HEK293 (cell line): ENCODE results near the gene LHFPL2.

Experiments
- CTCF ChIA-PET: fragments of 350-600 bp; formaldehyde crosslinking; extraction: SDS; loops from one replicate; lab custom pipeline; 2021; ENCODE audit warnings: antibody characterized with exemption; lab: Yijun Ruan, JAX
- POLR2A ChIA-PET: fragments of 300-600 bp; formaldehyde crosslinking; extraction: SDS; loops from one replicate; lab custom pipeline; 2020; ENCODE audit warnings: antibody characterized with exemption, inconsistent platforms; lab: Yijun Ruan, JAX
- H3K27ac ChIP-seq: fragments of 200-500 bp; sonication (Bioruptor generic); 2 replicates; pipeline ENCODE4 v1.5.1; 2014; ENCODE audit warnings: low read depth, low read length, control low read depth, inconsistent platforms; ENCODE audit errors: extremely low read depth
- H3K36me3 ChIP-seq, 2 experiments: fragments of 200-500 bp in 1 of 2; sonication (Bioruptor generic) in 1 of 2; 1 replicate in 1 of 2; 2 replicates in 1 of 2; pipeline ENCODE4 v1.5.1; 2014 to 2017; ENCODE audit warnings: inconsistent platforms in 2 of 2, low read length in 2 of 2; ENCODE audit not compliant: control insufficient read depth in 2 of 2, insufficient read depth in 1 of 2
- H3K4me1 ChIP-seq: fragments of 200-500 bp; sonication (Bioruptor generic); 2 replicates; pipeline ENCODE4 v1.5.1; 2014; ENCODE audit warnings: mild to moderate bottlenecking, low read length, inconsistent platforms; ENCODE audit not compliant: control insufficient read depth, insufficient read depth
- H3K4me3 ChIP-seq: 2 replicates; pipeline ENCODE4 v1.5.1; 2011; ENCODE audit warnings: low read depth, mild to moderate bottlenecking, control low read depth, low read length, moderate library complexity
- H3K9me3 ChIP-seq: fragments of 200-500 bp; sonication (Bioruptor generic); 2 replicates; pipeline ENCODE4 v1.5.1; 2014; ENCODE audit warnings: low read depth, low read length, inconsistent platforms; ENCODE audit not compliant: control insufficient read depth, insufficient read depth
- BCL6B ChIP-seq: fragments of 450-650 bp; formaldehyde crosslinking; IDR thresholded peaks from 2 replicates; pipeline ENCODE4 v1.5.1; 2017; ENCODE audit warnings: missing biosample characterization, missing genetic modification characterization
- GFI1B ChIP-seq: fragments of 450-650 bp; formaldehyde crosslinking; IDR thresholded peaks from 2 replicates; pipeline ENCODE4 v1.5.1; 2016; ENCODE audit warnings: missing biosample characterization, missing genetic modification characterization
- GLIS2 ChIP-seq: fragments of 450-650 bp; formaldehyde crosslinking; IDR thresholded peaks from 2 replicates; pipeline ENCODE4 v1.5.1; 2016; ENCODE audit warnings: missing biosample characterization, missing genetic modification characterization
- TRIM28 ChIP-seq: IDR thresholded peaks from 2 replicates; pipeline ENCODE4 v1.6.1; 2011; ENCODE audit warnings: low read length, control low read depth, borderline replicate concordance
- YY1 ChIP-seq: fragments of 450-650 bp; formaldehyde crosslinking; IDR thresholded peaks from 2 replicates; pipeline ENCODE4 v1.5.1; 2018; ENCODE audit warnings: missing biosample characterization, missing genetic modification characterization
- ZBTB11 ChIP-seq: fragments of 450-650 bp; formaldehyde crosslinking; conservative IDR thresholded peaks from 2 replicates; pipeline ENCODE4 v1.5.1; 2016; ENCODE audit warnings: low read depth, missing biosample characterization, missing genetic modification characterization
- ZBTB21 ChIP-seq: fragments of 450-650 bp; formaldehyde crosslinking; IDR thresholded peaks from 2 replicates; pipeline ENCODE4 v1.5.1; 2017; ENCODE audit warnings: missing biosample characterization, missing genetic modification characterization
- ZBTB26 ChIP-seq: fragments of 450-650 bp; formaldehyde crosslinking; optimal IDR thresholded peaks from 2 replicates; pipeline ENCODE3; 2016; ENCODE audit warnings: missing biosample characterization, mild to moderate bottlenecking, missing genetic modification characterization
- ZNF175 ChIP-seq: fragments of 450-650 bp; formaldehyde crosslinking; IDR thresholded peaks from 2 replicates; pipeline ENCODE4 v1.5.1; 2016; ENCODE audit warnings: missing biosample characterization, missing genetic modification characterization
- ZNF214 ChIP-seq: fragments of 450-650 bp; formaldehyde crosslinking; IDR thresholded peaks from 2 replicates; pipeline ENCODE4 v1.5.1; 2017; ENCODE audit warnings: missing biosample characterization, mild to moderate bottlenecking, missing genetic modification characterization, borderline replicate concordance
- ZNF248 ChIP-seq: fragments of 450-650 bp; formaldehyde crosslinking; IDR thresholded peaks from 2 replicates; pipeline ENCODE4 v1.5.1; 2017; ENCODE audit warnings: missing biosample characterization, missing genetic modification characterization
- ZNF274 ChIP-seq, 2 experiments: fragments of 200-500 bp in 1 of 2; fragments of 450-650 bp in 1 of 2; sonication (Bioruptor generic) in 1 of 2; formaldehyde crosslinking in 1 of 2; IDR thresholded peaks; 2 replicates each; pipeline versions ENCODE4 v1.5.1 to v1.6.1; 2014 to 2016; ENCODE audit warnings: borderline replicate concordance in 1 of 2, inconsistent platforms in 1 of 2, low read length in 1 of 2, missing biosample characterization in 1 of 2, missing genetic modification characterization in 1 of 2
- ZNF37A ChIP-seq: fragments of 450-650 bp; IDR thresholded peaks from 2 replicates; pipeline ENCODE4 v1.5.1; 2018; ENCODE audit warnings: missing biosample characterization, missing genetic modification characterization
- ZNF449 ChIP-seq: fragments of 450-650 bp; formaldehyde crosslinking; IDR thresholded peaks from 2 replicates; pipeline ENCODE4 v1.5.1; 2017; ENCODE audit warnings: missing biosample characterization, mild to moderate bottlenecking, missing genetic modification characterization, moderate library complexity
- ZNF623 ChIP-seq: fragments of 450-650 bp; formaldehyde crosslinking; IDR thresholded peaks from 2 replicates; pipeline ENCODE4 v1.5.1; 2016; ENCODE audit warnings: missing biosample characterization, missing genetic modification characterization
- ZNF660 ChIP-seq: fragments of 450-650 bp; IDR thresholded peaks from 2 replicates; pipeline ENCODE4 v1.5.1; 2018; ENCODE audit warnings: missing biosample characterization, mild to moderate bottlenecking, missing genetic modification characterization
- ZNF776 ChIP-seq: fragments of 450-650 bp; formaldehyde crosslinking; IDR thresholded peaks from 2 replicates; pipeline ENCODE4 v1.5.0; 2017; ENCODE audit warnings: missing biosample characterization, missing genetic modification characterization, borderline replicate concordance
- TF ChIP-seq, protein P1 (sequence below): fragments of 450-650 bp; formaldehyde crosslinking; IDR thresholded peaks from 2 replicates; pipeline ENCODE4 v1.5.1; 2017; ENCODE audit warnings: missing biosample characterization, missing genetic modification characterization
- TF ChIP-seq, protein P2 (sequence below): fragments of 450-650 bp; formaldehyde crosslinking; IDR thresholded peaks from 2 replicates; pipeline ENCODE4 v1.5.1; 2016; ENCODE audit warnings: missing biosample characterization, missing genetic modification characterization

Gene LHFPL2

DNA sequence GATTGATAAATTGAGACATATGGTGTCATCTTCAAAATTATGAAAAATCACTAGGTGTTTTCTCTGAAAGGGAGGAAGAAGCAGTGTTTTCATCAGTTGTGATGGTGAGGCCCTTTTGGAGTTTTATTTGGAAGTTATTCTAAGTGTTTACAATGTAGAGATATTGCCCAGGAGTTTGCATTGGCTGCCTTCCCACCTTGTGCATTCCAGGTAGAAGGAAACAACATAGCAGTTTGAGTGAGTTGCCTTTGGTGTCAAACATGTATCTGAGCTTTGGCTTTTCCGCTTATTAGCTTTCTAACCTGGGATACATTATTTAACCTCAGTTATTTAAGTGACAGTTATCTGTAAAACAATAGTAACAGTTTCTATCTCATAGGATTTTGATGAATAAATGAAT is 165.6 kb downstream of the LHFPL2 start (continued):
- TF ChIP-seq, protein P1, sequence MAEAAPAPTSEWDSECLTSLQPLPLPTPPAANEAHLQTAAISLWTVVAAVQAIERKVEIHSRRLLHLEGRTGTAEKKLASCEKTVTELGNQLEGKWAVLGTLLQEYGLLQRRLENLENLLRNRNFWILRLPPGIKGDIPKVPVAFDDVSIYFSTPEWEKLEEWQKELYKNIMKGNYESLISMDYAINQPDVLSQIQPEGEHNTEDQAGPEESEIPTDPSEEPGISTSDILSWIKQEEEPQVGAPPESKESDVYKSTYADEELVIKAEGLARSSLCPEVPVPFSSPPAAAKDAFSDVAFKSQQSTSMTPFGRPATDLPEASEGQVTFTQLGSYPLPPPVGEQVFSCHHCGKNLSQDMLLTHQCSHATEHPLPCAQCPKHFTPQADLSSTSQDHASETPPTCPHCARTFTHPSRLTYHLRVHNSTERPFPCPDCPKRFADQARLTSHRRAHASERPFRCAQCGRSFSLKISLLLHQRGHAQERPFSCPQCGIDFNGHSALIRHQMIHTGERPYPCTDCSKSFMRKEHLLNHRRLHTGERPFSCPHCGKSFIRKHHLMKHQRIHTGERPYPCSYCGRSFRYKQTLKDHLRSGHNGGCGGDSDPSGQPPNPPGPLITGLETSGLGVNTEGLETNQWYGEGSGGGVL (tag by site-specific recombination), result no peak
- TF ChIP-seq, protein P2, sequence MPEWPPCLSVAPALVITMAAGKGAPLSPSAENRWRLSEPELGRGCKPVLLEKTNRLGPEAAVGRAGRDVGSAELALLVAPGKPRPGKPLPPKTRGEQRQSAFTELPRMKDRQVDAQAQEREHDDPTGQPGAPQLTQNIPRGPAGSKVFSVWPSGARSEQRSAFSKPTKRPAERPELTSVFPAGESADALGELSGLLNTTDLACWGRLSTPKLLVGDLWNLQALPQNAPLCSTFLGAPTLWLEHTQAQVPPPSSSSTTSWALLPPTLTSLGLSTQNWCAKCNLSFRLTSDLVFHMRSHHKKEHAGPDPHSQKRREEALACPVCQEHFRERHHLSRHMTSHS (tag by site-specific recombination), result no peak
- TF ChIP-seq GFI1B (tag by site-specific recombination), result no peak
- TF ChIP-seq ZBTB26 (tag by site-specific recombination), result no peak
- no peak for TF ChIP-seq YY1
- no peak for TF ChIP-seq BCL6B (tag by site-specific recombination)
- TF ChIP-seq ZNF214, result no peak
- TF ChIP-seq ZNF449, result no peak
- TF ChIP-seq ZBTB21, result no peak

DNA sequence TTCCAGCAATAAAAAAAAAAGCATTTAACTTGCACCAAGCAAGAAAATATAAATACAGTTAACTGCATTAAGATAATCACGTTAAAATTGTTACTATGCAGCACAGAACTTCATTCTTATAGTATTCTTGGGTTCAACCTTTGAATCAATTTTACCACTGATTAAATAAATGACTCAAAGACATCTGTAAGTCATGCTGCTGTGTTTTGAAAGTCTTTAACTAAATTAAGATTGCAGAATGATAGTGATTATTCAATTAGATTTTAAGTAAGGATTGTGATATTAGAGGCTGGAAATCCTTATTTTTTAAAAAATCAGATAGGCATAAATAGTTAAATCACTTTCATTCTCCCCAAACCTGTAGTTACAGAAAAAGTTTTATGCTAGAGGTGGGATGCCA is 171.8 kb downstream of the LHFPL2 start:
- POLR2A ChIA-PET, result no interaction called here
- no peak overlapping the region for H3K27ac ChIP-seq
- H3K36me3 ChIP-seq, result no peaks in the 10 kb centered on the region
- TF ChIP-seq ZNF274 (IDR thresholded peaks at IDR 0.05; ENCODE audit: low read length) (no peak), ZNF274 (tag by site-specific recombination; IDR thresholded peaks at IDR 0.05; ENCODE audit: borderline replicate concordance) (no peak), ZNF37A (tag by site-specific recombination) (no peak), TRIM28 (no peak), ZBTB11 (tag by site-specific recombination) (no peak), ZNF175 (no peak), GLIS2 (tag by site-specific recombination) (no peak), ZNF248 (no peak), ZNF623 (tag by site-specific recombination) (no peak), ZNF660 (no peak), ZNF776 (tag by site-specific recombination) (no peak)
- H3K4me3 ChIP-seq, result no peak overlapping the region
- H3K4me1 ChIP-seq, result no peaks in the 10 kb centered on the region
- no peaks in the 10 kb centered on the region for H3K9me3 ChIP-seq
- CTCF ChIA-PET, result interaction anchor here (0.6 kb wide), 1 partner anchor 150 kb away, joined by 3 read pairs; no protein-coding TSS in a partner anchor
